ENCODE results near the gene CSTF1.
"Not testable (repeated sequence)": the region's sequence is repeated elsewhere in the genome, so short reads cannot be mapped to it uniquely, and the experiment has no call there.

CSTF1 gene

DNA sequence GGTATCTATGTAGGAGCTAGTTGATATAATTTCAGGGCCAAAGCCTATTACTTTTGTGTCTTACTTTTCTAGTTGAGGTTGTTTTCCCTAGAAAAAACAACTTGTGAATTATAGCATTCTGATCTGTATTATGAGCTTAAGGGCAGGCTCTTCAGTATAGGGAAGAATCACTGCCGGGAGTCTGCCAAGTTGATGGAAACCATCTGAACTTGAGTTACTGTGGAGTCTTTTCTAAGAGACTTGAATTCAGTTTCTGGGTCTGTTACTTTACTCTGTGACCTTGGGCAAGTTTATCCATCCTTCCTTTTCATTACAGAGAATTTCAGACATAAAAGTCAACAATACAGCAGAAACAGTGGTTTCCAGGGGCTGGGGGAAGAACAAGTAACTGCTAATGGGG is 17.5 kb downstream of the CSTF1 start:
- no peak for DNase-seq (ENCODE audit: low spot score)
- TF ChIP-seq, protein P1, sequence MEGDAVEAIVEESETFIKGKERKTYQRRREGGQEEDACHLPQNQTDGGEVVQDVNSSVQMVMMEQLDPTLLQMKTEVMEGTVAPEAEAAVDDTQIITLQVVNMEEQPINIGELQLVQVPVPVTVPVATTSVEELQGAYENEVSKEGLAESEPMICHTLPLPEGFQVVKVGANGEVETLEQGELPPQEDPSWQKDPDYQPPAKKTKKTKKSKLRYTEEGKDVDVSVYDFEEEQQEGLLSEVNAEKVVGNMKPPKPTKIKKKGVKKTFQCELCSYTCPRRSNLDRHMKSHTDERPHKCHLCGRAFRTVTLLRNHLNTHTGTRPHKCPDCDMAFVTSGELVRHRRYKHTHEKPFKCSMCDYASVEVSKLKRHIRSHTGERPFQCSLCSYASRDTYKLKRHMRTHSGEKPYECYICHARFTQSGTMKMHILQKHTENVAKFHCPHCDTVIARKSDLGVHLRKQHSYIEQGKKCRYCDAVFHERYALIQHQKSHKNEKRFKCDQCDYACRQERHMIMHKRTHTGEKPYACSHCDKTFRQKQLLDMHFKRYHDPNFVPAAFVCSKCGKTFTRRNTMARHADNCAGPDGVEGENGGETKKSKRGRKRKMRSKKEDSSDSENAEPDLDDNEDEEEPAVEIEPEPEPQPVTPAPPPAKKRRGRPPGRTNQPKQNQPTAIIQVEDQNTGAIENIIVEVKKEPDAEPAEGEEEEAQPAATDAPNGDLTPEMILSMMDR (IDR thresholded peaks at IDR 0.05; ENCODE audit: borderline replicate concordance, control extremely low read depth, extremely low read depth, insufficient read depth, missing control alignments): no peak
- in situ Hi-C loops (cut with MboI; ENCODE audit: low sequenced_read_pairs, unreplicated experiment): no loop called here

DNA sequence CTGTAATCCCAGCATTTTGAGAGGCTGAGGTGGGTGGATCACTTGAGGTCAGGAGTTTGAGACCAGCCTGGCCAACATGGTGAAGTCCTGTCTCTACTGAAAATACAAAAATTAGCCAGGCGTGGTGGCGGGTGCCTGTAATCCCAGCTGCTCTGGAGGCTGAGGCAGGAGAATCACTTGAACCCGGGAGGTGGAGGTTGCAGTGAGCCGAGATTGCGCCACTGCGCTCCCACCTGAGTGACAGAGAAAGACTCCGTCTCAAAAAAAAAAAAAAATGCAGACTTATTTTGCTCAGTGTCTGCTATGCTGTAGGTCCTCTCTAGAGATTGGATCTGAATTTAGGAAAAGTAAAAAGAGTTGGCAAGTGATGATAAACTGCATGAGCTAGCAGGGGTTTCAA is 18.8 kb downstream of the CSTF1 start:
- DNase-seq (ENCODE audit: low spot score); in situ Hi-C loops (cut with MboI; ENCODE audit: low sequenced_read_pairs, unreplicated experiment): not testable (repeated sequence)

DNA sequence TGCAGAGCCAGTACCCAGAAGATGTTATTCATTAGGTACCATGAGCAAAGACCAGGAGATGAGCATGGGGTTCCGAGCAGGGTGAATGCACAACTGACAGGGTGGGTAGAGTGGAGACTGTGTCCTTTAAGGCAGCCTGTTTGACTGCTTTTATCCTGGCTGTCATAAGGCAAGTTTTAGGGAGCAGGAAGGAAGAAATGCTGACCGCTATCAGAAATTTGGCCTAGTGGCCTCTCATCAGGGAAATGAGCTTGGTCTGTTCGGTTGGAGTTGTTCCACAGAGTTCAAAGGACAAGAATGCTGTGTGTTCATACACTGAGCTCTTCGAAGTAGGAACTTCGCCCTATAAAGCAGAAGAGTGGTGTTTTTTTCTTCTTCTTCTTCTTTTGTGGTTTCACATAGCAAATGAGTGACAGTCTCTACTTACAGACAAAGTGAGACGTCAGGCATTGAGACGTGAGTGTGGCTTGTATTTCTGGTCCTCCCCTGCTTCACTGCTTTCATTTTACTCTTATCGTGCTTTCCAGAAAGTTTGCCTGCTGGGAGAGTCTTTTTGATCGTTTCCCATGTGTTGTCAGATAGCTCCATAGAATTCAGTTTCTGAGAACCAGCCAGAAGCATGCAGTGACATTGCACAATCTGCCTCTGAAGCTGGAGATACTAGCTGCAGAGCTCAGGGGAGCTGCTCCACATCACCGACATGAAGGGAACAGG is 19.5 kb downstream of the CSTF1 start, which contains the start of gene CASS4:
TSS of gene CASS4 (plus strand) at position 502 of the 714 bp plus-strand sequence. CDS start at position 701, 199 bp downstream.
- no peak for DNase-seq (ENCODE audit: low spot score)
- TF ChIP-seq, protein P1 (IDR thresholded peaks at IDR 0.05; ENCODE audit: borderline replicate concordance, control extremely low read depth, extremely low read depth, insufficient read depth, missing control alignments): no peak
- in situ Hi-C loops (cut with MboI; ENCODE audit: low sequenced_read_pairs, unreplicated experiment): no loop called here

DNA sequence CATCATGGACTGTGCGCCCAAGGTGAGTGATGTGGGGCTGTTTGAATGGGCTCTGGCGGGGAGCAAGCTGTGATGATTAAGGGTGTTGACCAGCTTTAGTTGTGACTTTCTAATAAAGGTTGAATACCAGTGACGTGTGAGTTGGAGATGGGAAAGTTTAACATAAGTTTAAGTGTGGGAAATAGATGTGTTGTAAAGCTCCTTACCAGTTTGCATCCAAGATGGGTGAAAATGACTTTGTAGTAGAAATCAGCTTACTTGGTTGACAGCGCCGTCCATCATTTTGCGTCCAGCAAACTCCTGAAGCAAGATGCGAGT is 20.0 kb downstream of the CSTF1 start:
- no peak for DNase-seq (ENCODE audit: low spot score)
- in situ Hi-C loops (cut with MboI; ENCODE audit: low sequenced_read_pairs, unreplicated experiment): no loop called here
- TF ChIP-seq, protein P1 (IDR thresholded peaks at IDR 0.05; ENCODE audit: borderline replicate concordance, control extremely low read depth, extremely low read depth, insufficient read depth, missing control alignments): no peak

DNA sequence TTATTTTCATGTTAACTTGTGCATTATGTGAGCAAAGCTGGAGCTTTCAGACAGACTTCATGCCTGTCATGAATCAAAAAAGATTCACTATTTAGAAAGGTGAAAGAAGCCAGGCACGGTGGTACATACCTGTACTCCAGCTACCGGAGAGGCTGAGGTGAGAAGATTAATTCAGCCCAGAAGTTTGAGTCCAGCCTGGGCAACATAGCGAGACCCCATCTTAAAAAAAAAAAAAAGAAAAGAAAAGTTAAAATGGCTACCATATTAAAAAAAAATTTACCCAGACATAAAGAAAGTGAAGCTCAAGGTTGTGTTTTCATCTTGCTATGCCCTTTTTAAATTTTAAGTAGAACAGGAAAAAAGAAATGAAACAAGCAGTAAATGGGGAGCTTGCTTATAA is 20.5 kb downstream of the CSTF1 start:
- TF ChIP-seq, protein P1 (IDR thresholded peaks at IDR 0.05; ENCODE audit: borderline replicate concordance, control extremely low read depth, extremely low read depth, insufficient read depth, missing control alignments): no peak
- in situ Hi-C loops (cut with MboI; ENCODE audit: low sequenced_read_pairs, unreplicated experiment): no loop called here
- DNase-seq (ENCODE audit: low spot score): no peak

DNA sequence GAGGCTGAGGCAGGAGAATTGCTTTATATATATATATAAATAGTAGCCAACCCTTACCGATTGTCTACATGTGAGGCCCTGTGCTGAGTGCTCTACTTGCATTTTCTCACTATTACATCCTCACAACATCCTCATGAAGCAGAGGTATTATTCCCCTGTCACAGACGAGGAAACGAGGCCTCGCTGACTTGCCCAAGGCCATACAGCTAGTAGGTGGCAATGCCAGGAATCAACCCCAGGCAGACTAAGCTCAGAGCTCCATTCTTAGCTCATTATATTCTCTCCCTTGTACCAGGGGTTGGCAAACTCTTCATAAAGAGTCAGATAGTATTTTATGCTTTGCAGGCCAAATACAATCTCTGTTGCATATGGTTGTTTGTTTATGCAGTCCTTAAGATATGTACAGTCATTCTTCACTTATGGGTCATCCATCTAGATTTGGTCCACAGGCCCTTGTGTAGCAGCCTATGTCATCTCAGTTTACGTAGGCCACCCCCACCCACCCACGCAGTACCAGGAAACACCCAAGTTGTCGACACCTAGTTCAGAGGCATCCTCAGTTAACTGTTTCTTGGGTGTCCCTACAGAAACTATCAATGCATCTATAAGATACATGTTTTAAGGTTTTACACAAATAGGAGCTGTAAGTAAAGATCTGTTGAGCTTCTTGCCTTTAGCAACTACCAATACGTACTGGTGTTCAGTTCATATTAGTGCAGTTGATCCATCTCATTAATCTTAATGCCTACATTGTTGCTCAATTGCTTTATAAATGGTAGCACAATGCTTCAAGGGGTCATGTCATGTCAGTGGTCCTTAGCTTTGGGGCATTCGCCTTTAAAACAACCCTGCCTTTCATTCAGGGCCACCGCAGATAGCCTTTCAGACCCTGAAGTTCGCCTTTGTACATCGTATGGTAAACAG is 22.7 kb downstream of the CSTF1 start:
- DNase-seq (ENCODE audit: low spot score): no peak
- in situ Hi-C loops (cut with MboI; ENCODE audit: low sequenced_read_pairs, unreplicated experiment): no loop called here
- TF ChIP-seq, protein P1 (IDR thresholded peaks at IDR 0.05; ENCODE audit: borderline replicate concordance, control extremely low read depth, extremely low read depth, insufficient read depth, missing control alignments): no peak

DNA sequence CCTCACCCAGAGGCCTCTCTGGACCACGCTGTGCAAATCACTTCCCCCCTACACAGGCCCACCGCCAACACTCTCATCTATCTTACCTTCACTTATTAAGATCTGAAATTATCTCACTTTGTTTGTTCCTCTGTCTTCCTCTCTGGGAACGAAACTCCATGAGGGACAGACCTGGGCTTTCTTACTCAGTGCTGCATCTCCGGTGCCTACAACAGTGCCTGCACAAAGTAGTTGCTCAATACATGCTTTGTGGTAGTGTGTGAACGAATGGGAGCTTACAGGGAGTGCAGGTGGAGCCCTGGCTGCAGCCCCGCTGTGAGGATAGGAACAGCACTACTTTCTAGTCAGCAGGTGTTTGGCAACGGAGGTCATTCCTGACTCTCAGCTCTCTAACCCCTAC is 25.0 kb downstream of the CSTF1 start:
- TF ChIP-seq, protein P1 (IDR thresholded peaks at IDR 0.05; ENCODE audit: borderline replicate concordance, control extremely low read depth, extremely low read depth, insufficient read depth, missing control alignments): no peak
- in situ Hi-C loops (cut with MboI; ENCODE audit: low sequenced_read_pairs, unreplicated experiment): no loop called here

More for the DNA sequence above, 25.0 kb downstream of the CSTF1 start:
- no peak for DNase-seq (ENCODE audit: low spot score)

All from GM13976 (cell line).